Glutamatergic neuron (in vitro differentiated cells): ENCODE results near the gene TMCC1. TPM values are rescaled to one million over a fixed set of nuclear protein-coding genes. Genes with fewer than 3 reads are reported as not detected.
"Not testable (repeated sequence)": the region's sequence is repeated elsewhere in the genome, so short reads cannot be mapped to it uniquely, and the experiment has no call there.

Experiments used
- DNase-seq: peaks from one replicate; pipeline ENCODE4 v3.0.0; 2022
- H3K27ac Mint-ChIP-seq: one replicate; pipeline ENCODE4 v1.8.0; 2020; ENCODE audit warnings: mild to moderate bottlenecking, mixed read lengths, inconsistent platforms; ENCODE audit not compliant: unreplicated experiment
- H3K27me3 Mint-ChIP-seq: one replicate; pipeline ENCODE4 v1.8.0; 2020; ENCODE audit warnings: mild to moderate bottlenecking, moderate library complexity, mixed read lengths, inconsistent platforms; ENCODE audit not compliant: unreplicated experiment
- H3K36me3 Mint-ChIP-seq: one replicate; pipeline ENCODE4 v1.8.0; 2020; ENCODE audit warnings: mild to moderate bottlenecking, mixed read lengths, inconsistent platforms; ENCODE audit not compliant: unreplicated experiment
- H3K4me1 Mint-ChIP-seq: one replicate; pipeline ENCODE4 v1.8.0; 2020; ENCODE audit warnings: mild to moderate bottlenecking, low read depth, mixed read lengths, inconsistent platforms; ENCODE audit not compliant: unreplicated experiment
- H3K4me3 Mint-ChIP-seq: one replicate; pipeline ENCODE4 v1.8.0; 2020; ENCODE audit warnings: mild to moderate bottlenecking, mixed read lengths, inconsistent platforms; ENCODE audit not compliant: unreplicated experiment
- H3K9me3 Mint-ChIP-seq: one replicate; pipeline ENCODE4 v1.8.0; 2020; ENCODE audit warnings: mild to moderate bottlenecking, moderate library complexity, mixed read lengths, inconsistent platforms; ENCODE audit not compliant: unreplicated experiment
- CTCF ChIP-seq: fragments of 200-600 bp; sonication (generic); IDR thresholded peaks from one replicate; pipeline ENCODE4 v1.5.0; 2021; ENCODE audit not compliant: partially characterized antibody, unreplicated experiment
- total RNA-seq: library from RNA; stranded (reverse); fragmentation: NEBNext Ultra II Directional; extraction: Animal tissue kit (Norgen Biotek cat#: 25700); gene quantifications from one replicate; pipeline ENCODE4 v1.2.1, GENCODE V29; 2021; ENCODE audit not compliant: unreplicated experiment

The TMCC1 gene
- total RNA-seq, 1 donor from 2014 or later: 42.2 TPM

GRCh38 chr3:129865806-129866205 is 27.7 kb downstream of the TMCC1 start:
- Mint-ChIP-seq H3K4me3 (no peak overlapping the region), H3K27ac (no peak overlapping the region), H3K4me1 (no peaks in the 10 kb centered on the region), H3K27me3 (peaks cover 2% of the 10 kb centered on the region), H3K9me3 (no peaks in the 10 kb centered on the region), H3K36me3 (no peaks in the 10 kb centered on the region)
- DNase-seq: no peak
- no peak for TF ChIP-seq CTCF

- no peak for DNase-seq
- H3K4me1 Mint-ChIP-seq: no peaks in the 10 kb centered on the region
- no peaks in the 10 kb centered on the region for H3K36me3 Mint-ChIP-seq
- no peak overlapping the region for H3K4me3 Mint-ChIP-seq
- no peak for TF ChIP-seq CTCF
- no peaks in the 10 kb centered on the region for H3K9me3 Mint-ChIP-seq
- H3K27ac Mint-ChIP-seq: no peak overlapping the region
- H3K27me3 Mint-ChIP-seq: peaks cover 3% of the 10 kb centered on the region
These were observed 29.0 kb downstream of the TMCC1 start for GRCh38 chr3:129864519-129864918.

- Mint-ChIP-seq H3K4me1 (no peaks in the 10 kb centered on the region), H3K27me3 (peaks cover 2% of the 10 kb centered on the region), H3K27ac (no peak overlapping the region), H3K9me3 (no peaks in the 10 kb centered on the region), H3K4me3 (no peak overlapping the region), H3K36me3 (no peaks in the 10 kb centered on the region)
- no peak for DNase-seq
- TF ChIP-seq CTCF: no peak
These were observed 34.2 kb downstream of the TMCC1 start for GRCh38 chr3:129859272-129859671.

GRCh38 chr3:129857899-129858298 is 35.6 kb downstream of the TMCC1 start:
- no peaks in the 10 kb centered on the region for H3K36me3 Mint-ChIP-seq
- no peak overlapping the region for H3K4me3 Mint-ChIP-seq
- H3K27ac Mint-ChIP-seq: no peak overlapping the region
- no peak for DNase-seq
- no peaks in the 10 kb centered on the region for H3K4me1 Mint-ChIP-seq
- peaks cover 2% of the 10 kb centered on the region for H3K27me3 Mint-ChIP-seq
- no peaks in the 10 kb centered on the region for H3K9me3 Mint-ChIP-seq
- no peak for TF ChIP-seq CTCF

GRCh38 chr3:129856790-129857189 is 36.7 kb downstream of the TMCC1 start:
- not testable (repeated sequence) for H3K4me3 Mint-ChIP-seq, H3K27ac Mint-ChIP-seq, H3K9me3 Mint-ChIP-seq, DNase-seq, H3K27me3 Mint-ChIP-seq, H3K36me3 Mint-ChIP-seq, H3K4me1 Mint-ChIP-seq
